ENCODE data around the gene TESMIN. TPM values are rescaled to one million over a fixed set of nuclear protein-coding genes. Genes with fewer than 3 reads are reported as not detected.

Gene TESMIN
- total RNA-seq, 1 donor from 2014 or later: 5.5 TPM

Other genes with a start within 250 kb of the TESMIN start
- 0.84 and 1.0 TPM in 2 replicates for gene GAL, start 67.0 kb downstream of the TESMIN start, total RNA-seq
- 45.5 and 46.6 TPM in 2 replicates for gene CPT1A, start 90.4 kb upstream of the TESMIN start, total RNA-seq
- 104 and 106 TPM in 2 replicates for gene MRPL21, start 152.3 kb upstream of the TESMIN start, total RNA-seq
- 31.3 and 31.6 TPM in 2 replicates for gene IGHMBP2, start 152.4 kb upstream of the TESMIN start, total RNA-seq
- not detected in 2 replicates for gene MRGPRD, start 229.5 kb upstream of the TESMIN start, total RNA-seq

Data from activated T-helper 2 cell treated with anti-CD3 and anti-CD28 coated beads, Interferon-gamma antibody, Interleukin-2, Interleukin-4, amounts not matched to agents 10 μg/mL and 5 μg/mL and 100 μg/mL, durations not matched to agents 14 hours and 24 hours and 36 hours (primary cell).